NCI-H2227 treated with DMSO at 0.1 percent for 48 hours (cell line): ENCODE measurements around the gene SPATA16.
A peak's percentile ranks its signal among the peaks of the same experiment; 100 is the strongest.
"Not testable (repeated sequence)": the region's sequence is repeated elsewhere in the genome, so short reads cannot be mapped to it uniquely, and the experiment has no call there.

Experiments
- DNase-seq: peaks from one replicate; lab custom pipeline; 2025; lab: John Stamatoyannopoulos, UW

The SPATA16 gene

GRCh38 chr3:173064631-173065030 is 76.4 kb downstream of the SPATA16 start:
- DNase-seq, result no peak

- DNase-seq, result no peak
Measured at GRCh38 chr3:173058229-173058628, 82.8 kb downstream of the SPATA16 start.

GRCh38 chr3:173055228-173055933 is 85.7 kb downstream of the SPATA16 start:
- DNase-seq, result no peak

GRCh38 chr3:173049360-173049759 is 91.7 kb downstream of the SPATA16 start:
- no peak for DNase-seq

- no peak for DNase-seq
Measured at GRCh38 chr3:173045770-173046382, 95.2 kb downstream of the SPATA16 start.

- DNase-seq, result no peak
Measured at GRCh38 chr3:173044998-173045397, 96.0 kb downstream of the SPATA16 start.

- DNase-seq, result no peak
Measured at GRCh38 chr3:173043757-173044156, 97.3 kb downstream of the SPATA16 start.

- no peak for DNase-seq
Measured at GRCh38 chr3:173038484-173038871, 102.6 kb downstream of the SPATA16 start.

- DNase-seq, result no peak
Measured at GRCh38 chr3:173037840-173038483, 103.1 kb downstream of the SPATA16 start.

GRCh38 chr3:173030273-173030672 is 110.8 kb downstream of the SPATA16 start:
- no peak for DNase-seq

- no peak for DNase-seq
Measured at GRCh38 chr3:173028351-173028750, 112.7 kb downstream of the SPATA16 start.

GRCh38 chr3:173027429-173027828 is 113.6 kb downstream of the SPATA16 start:
- DNase-seq, result no peak

- no peak for DNase-seq
Measured at GRCh38 chr3:173025941-173026340, 115.1 kb downstream of the SPATA16 start.

GRCh38 chr3:173021547-173022185 is 119.4 kb downstream of the SPATA16 start:
- DNase-seq, result no peak

GRCh38 chr3:173020128-173020527 is 120.9 kb downstream of the SPATA16 start:
- DNase-seq, result not testable (repeated sequence)

- no peak for DNase-seq
Measured at GRCh38 chr3:173019378-173019777, 121.7 kb downstream of the SPATA16 start.

- no peak for DNase-seq
Measured at GRCh38 chr3:173018758-173019157, 122.3 kb downstream of the SPATA16 start.

GRCh38 chr3:173013219-173013832 is 127.7 kb downstream of the SPATA16 start:
- DNase-seq, result no peak

- no peak for DNase-seq
Measured at GRCh38 chr3:173009410-173009809, 131.6 kb downstream of the SPATA16 start.

- DNase-seq, result peak; percentile 80
Measured at GRCh38 chr3:173008978-173009377, 132.1 kb downstream of the SPATA16 start.

- peak; percentile 12 for DNase-seq
Measured at GRCh38 chr3:173007079-173007723, 133.8 kb downstream of the SPATA16 start.

GRCh38 chr3:173006006-173006405 is 135.0 kb downstream of the SPATA16 start:
- DNase-seq, result no peak
